ENCODE results near the gene CALCA. TPM values are rescaled to one million over a fixed set of nuclear protein-coding genes. Genes with fewer than 3 reads are reported as not detected.

CALCA gene
- total RNA-seq, 1 experiment from 2014 or later, result not detected

DNA sequence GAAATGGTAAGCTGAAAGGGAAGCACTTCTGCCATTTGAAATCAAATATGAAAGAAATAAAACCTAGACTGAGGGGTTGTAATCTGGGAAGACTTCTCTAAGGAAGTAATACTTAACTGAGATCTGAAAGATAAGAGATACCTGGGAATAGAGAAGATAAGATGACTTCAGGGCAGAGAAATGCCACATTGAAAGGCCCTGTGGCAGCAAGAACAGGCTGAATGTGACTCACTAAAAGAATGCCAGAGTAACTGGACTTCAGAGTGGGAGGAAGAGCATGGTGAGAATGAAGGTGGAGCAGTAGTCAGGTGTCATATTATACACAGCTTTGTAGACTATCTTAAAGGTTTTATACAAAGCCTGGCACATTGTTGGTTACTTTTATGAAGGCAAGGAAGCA is 17.6 kb downstream of the CALCA start:
- BruUV-seq (replicated peaks), result no TSS peak
- no peak for DNase-seq
- Mint-ChIP-seq H3K27ac (ENCODE audit: unreplicated experiment) (no peak overlapping the region), H3K27me3 (ENCODE audit: unreplicated experiment) (peaks cover 26% of the 10 kb centered on the region), H3K4me3 (ENCODE audit: low read depth, unreplicated experiment) (no peak overlapping the region), H3K36me3 (ENCODE audit: insufficient read depth, unreplicated experiment) (no peaks in the 10 kb centered on the region), H3K9me3 (ENCODE audit: low read depth, unreplicated experiment) (no peaks in the 10 kb centered on the region), H3K4me1 (ENCODE audit: low read depth, unreplicated experiment) (no peaks in the 10 kb centered on the region)
- intact Hi-C loops (cut with micrococcal nuclease; ENCODE audit: unreplicated experiment), result no loop called here
- TF ChIP-seq, protein P1, sequence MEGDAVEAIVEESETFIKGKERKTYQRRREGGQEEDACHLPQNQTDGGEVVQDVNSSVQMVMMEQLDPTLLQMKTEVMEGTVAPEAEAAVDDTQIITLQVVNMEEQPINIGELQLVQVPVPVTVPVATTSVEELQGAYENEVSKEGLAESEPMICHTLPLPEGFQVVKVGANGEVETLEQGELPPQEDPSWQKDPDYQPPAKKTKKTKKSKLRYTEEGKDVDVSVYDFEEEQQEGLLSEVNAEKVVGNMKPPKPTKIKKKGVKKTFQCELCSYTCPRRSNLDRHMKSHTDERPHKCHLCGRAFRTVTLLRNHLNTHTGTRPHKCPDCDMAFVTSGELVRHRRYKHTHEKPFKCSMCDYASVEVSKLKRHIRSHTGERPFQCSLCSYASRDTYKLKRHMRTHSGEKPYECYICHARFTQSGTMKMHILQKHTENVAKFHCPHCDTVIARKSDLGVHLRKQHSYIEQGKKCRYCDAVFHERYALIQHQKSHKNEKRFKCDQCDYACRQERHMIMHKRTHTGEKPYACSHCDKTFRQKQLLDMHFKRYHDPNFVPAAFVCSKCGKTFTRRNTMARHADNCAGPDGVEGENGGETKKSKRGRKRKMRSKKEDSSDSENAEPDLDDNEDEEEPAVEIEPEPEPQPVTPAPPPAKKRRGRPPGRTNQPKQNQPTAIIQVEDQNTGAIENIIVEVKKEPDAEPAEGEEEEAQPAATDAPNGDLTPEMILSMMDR (IDR thresholded peaks at IDR 0.05; ENCODE audit: unreplicated experiment), result no peak
- CTCF ChIA-PET, result no interaction called here

DNA sequence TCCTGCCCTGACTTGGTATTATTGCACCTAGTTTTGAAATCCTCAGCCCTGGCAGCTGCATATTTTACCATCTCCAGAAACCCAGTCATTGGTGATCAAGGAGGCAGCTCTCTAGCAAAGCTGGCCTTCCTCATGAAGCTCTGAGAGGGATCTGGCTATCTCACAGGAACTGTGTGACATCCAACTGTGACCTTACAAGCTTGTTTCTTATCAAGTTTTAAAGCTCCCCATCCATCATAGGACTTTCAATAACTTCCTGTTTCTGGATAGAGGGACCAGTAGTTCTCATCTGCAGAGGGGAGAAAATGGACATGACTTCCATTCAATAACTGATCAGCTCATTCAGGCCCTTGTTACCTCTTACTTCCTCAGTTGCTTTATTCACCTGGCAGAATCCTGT is 18.2 kb downstream of the CALCA start:
- Mint-ChIP-seq H3K4me1 (ENCODE audit: low read depth, unreplicated experiment) (no peaks in the 10 kb centered on the region), H3K27me3 (ENCODE audit: unreplicated experiment) (peaks cover 26% of the 10 kb centered on the region), H3K36me3 (ENCODE audit: insufficient read depth, unreplicated experiment) (no peaks in the 10 kb centered on the region), H3K9me3 (ENCODE audit: low read depth, unreplicated experiment) (no peaks in the 10 kb centered on the region), H3K4me3 (ENCODE audit: low read depth, unreplicated experiment) (no peak overlapping the region), H3K27ac (ENCODE audit: unreplicated experiment) (no peak overlapping the region)
- BruUV-seq (replicated peaks), result no TSS peak
- no peak for DNase-seq
- intact Hi-C loops (cut with micrococcal nuclease; ENCODE audit: unreplicated experiment), result no loop called here
- TF ChIP-seq, protein P1 (IDR thresholded peaks at IDR 0.05; ENCODE audit: unreplicated experiment), result no peak
- CTCF ChIA-PET, result no interaction called here

DNA sequence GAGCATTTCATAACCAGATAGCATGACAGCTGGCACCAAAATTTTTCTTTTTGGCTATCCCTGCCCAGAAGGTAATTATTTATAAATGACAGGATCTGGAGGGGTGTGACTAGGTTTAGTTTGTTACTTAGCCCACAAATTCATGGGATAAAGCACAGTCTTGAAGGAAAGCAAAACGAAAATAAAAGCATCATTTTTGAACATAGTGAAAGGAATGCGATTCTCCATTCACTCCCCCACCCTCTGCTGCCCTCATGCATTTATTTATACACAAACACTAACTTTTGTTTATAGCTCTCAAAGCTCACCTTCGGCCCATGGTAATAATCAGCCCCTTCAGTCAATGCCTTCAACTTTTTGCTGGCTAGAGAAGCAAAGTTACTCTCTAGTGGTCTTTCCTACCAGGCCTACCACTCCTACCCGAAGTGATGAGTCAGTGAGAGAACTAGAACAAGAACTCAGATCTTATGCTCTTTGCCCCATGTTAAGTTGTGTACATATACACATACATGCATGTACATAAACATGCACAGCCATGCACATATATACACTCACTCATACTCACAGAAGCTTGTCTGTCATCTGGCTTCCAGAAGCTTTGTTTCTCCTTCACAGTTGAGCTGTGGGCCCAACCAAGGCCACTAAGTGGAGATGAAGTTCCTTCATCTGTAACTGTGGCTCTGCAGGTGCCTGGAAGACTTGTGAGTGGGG is 22.6 kb downstream of the CALCA start:
- intact Hi-C loops (cut with micrococcal nuclease; ENCODE audit: unreplicated experiment), result no loop called here

DNA sequence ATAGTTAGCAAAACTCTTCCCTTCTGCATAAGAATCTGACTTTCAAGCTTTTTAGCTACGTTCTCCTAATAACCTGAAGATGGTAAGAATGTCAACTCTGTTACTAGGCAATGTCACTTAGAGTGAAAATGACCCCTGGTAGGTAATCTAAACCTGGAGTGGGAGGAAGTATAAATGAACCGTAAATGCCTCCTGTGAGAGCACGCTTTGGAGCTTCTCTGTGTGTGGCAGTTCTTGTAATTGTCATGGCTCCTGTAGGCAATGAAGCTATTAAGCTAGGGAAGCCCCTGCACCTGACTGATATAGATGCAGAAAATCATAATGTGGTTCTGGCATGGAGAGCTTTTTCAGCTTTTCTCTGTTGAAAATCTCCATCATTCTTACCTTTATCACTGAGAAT is 29.4 kb downstream of the CALCA start:
- no peaks in the 10 kb centered on the region for H3K9me3 Mint-ChIP-seq (ENCODE audit: low read depth, unreplicated experiment)
- CTCF ChIA-PET, result interaction anchor here (0.7 kb wide), 1 partner anchor 619 kb away, joined by 4 read pairs; no protein-coding TSS in a partner anchor
- BruUV-seq (replicated peaks), result no TSS peak
- H3K4me1 Mint-ChIP-seq (ENCODE audit: low read depth, unreplicated experiment), result no peaks in the 10 kb centered on the region
- peaks cover 22% of the 10 kb centered on the region for H3K27me3 Mint-ChIP-seq (ENCODE audit: unreplicated experiment)
- DNase-seq, result no peak
- H3K4me3 Mint-ChIP-seq (ENCODE audit: low read depth, unreplicated experiment), result no peak overlapping the region
- intact Hi-C loops (cut with micrococcal nuclease; ENCODE audit: unreplicated experiment), result no loop called here
- no peak overlapping the region for H3K27ac Mint-ChIP-seq (ENCODE audit: unreplicated experiment)
- H3K36me3 Mint-ChIP-seq (ENCODE audit: insufficient read depth, unreplicated experiment), result no peaks in the 10 kb centered on the region
- TF ChIP-seq, protein P1 (IDR thresholded peaks at IDR 0.05; ENCODE audit: unreplicated experiment), result no peak

More for the DNA sequence above, 22.6 kb downstream of the CALCA start:
- TF ChIP-seq, protein P1 (IDR thresholded peaks at IDR 0.05; ENCODE audit: unreplicated experiment), result no peak
- H3K4me3 Mint-ChIP-seq (ENCODE audit: low read depth, unreplicated experiment), result no peak overlapping the region
- no peaks in the 10 kb centered on the region for H3K9me3 Mint-ChIP-seq (ENCODE audit: low read depth, unreplicated experiment)
- CTCF ChIA-PET, result no interaction called here
- H3K27me3 Mint-ChIP-seq (ENCODE audit: unreplicated experiment), result peaks cover 14% of the 10 kb centered on the region
- no peaks in the 10 kb centered on the region for H3K36me3 Mint-ChIP-seq (ENCODE audit: insufficient read depth, unreplicated experiment)
- no peak overlapping the region for H3K27ac Mint-ChIP-seq (ENCODE audit: unreplicated experiment)
- no peak for DNase-seq
- no peaks in the 10 kb centered on the region for H3K4me1 Mint-ChIP-seq (ENCODE audit: low read depth, unreplicated experiment)
- BruUV-seq (replicated peaks), result no TSS peak

All from Calu3 (cell line).